Measurements from ENCODE around the gene TCAIM.
"Not testable (repeated sequence)": the region's sequence is repeated elsewhere in the genome, so short reads cannot be mapped to it uniquely, and the experiment has no call there.

Gene TCAIM

GRCh38 chr3:44348993-44349392 lies 10.4 kb downstream of the TCAIM start:
- no peak for DNase-seq

- no peak for DNase-seq
Observed at GRCh38 chr3:44353355-44353924, 14.9 kb downstream of the TCAIM start.

DNA sequence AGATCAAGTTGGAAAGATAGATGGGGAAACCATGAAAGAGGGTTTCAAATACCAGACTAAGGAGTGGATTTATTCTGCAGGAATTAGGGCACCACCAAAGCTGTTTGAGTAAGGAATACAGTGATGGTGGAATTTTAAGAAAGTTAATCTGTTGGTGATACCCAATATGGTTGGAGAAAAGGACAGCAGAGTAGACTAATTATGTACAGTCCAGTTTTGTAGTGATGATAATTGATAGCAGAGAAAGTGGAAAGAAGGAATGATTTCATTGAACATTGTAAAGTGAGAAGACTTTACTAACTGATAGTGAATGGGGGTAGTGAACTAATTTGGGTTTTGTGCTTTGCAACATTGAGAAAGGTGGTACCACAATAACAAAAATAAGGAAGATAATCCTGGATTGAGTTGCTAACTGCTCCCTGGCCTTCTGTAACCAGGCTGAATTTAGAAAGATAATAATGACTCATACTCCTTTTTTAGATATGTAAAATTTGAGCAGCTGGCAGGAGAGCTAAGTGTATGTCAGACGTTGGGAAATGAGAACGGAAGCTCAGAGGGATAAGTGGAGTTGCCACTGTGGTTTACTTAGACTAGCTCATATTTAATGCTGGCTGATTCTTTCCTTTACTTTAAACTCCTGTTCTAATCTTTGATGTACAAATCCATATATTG lies 16.9 kb downstream of the TCAIM start:
- DNase-seq, result no peak

DNA sequence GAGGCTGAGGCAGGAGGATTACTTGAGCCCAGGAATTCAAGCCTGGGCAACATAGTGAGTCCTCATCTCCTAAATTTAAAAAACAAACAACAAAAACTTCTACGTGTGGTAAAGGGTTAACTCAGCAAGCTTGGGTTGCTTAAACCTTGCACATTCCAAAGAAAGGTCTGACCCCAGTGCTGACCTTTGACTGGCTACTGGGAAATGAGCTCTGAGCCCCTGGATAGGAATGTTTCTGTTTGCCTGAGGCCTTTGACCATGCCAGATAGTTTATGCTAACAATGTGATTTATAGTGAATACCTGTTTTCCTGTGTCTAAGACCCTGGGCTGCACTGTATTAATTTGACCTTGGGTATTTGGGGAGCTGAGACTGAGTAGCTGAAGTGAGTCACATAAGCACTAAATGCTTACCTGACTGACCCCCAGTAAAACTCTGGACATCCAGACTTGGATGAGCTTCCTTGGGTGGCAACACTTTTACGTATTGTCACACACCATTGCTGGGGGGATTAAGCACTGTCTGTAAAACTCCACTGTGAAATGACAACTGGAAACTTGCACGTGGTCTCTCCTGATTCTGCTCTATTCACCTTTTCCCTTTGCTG lies 20.7 kb downstream of the TCAIM start:
- no peak for DNase-seq

GRCh38 chr3:44363591-44363990 lies 25.0 kb downstream of the TCAIM start:
- DNase-seq, result no peak

DNA sequence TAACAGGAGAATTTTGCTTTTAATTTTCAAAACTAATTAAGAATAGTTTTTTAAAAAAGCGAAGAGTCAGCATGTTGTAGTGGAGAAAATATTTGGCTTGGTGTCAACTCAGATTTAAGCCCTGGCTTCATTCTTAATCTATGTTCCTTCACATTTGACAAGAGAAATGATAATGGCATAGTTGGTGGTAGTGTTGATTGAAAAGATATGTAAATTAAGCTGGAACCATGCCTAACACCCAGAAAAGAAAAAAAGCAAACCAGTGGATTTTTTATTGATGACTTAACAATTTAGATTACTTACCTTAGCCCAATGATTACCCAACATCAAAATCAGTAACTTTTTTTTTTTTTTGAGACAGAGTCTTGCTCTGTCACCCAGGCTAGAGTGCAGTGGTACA lies 27.4 kb downstream of the TCAIM start:
- DNase-seq, result no peak

DNA sequence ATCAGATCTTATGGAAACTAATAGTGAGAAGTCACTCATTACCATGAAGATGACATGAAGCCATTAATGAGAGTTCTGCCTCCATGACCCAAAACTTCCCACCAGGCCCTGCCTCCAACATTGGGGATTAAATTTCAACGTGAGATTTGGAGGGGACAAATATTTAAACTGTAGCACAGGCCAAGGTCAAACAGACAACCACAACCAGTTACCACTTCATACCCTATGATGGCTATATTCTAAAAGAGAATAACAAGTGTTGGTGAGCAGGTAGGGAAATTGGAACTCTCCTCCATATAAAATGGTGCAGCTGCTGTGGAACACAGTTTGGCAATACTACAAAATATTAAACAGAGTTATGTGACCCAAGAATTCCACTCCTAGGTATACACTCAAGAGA lies 36.9 kb downstream of the TCAIM start:
- DNase-seq, result no peak

DNA sequence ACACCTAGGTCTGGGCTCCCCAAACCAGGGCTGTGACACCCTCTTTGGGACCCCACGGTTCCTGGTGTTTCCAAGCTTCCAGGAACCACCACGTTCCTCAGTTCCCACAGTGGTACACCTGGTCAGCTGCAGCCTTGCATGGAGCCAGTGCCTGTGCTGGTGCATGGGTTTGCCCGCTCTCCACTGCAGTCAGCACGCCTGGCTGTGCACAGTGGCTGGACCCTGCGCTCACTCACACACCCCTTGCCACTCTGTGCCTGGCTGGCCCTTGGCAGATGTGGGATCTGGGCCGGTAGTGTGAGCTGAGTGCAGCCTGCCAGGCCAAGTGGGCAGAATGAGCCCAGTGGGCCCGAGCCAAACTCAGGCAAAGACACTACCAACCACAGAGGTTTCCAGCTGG lies 48.8 kb downstream of the TCAIM start:
- no peak for DNase-seq

GRCh38 chr3:44392489-44392888 lies 53.9 kb downstream of the TCAIM start:
- DNase-seq, result no peak

DNA sequence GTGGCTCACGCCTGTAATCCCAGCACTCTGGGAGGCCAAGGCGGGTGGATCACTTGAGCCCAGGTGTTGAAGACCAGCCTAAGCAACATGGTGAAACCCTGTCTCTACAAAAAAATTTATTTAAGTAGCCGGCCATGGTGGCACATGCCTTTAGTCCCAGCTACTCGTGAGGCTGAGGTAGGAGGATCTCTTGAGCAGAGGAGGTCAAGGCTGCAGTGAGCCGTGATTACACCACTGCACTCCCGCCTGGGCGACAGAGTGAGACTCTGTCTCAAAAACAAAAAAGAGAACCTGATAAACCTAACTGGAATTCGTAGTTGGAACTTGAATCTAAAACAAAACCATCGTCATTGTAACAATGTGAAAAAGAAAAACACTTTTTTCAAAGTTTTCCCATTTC lies 57.1 kb downstream of the TCAIM start:
- no peak for DNase-seq

GRCh38 chr3:44396200-44397171 lies 57.9 kb downstream of the TCAIM start:
- DNase-seq, result no peak

DNA sequence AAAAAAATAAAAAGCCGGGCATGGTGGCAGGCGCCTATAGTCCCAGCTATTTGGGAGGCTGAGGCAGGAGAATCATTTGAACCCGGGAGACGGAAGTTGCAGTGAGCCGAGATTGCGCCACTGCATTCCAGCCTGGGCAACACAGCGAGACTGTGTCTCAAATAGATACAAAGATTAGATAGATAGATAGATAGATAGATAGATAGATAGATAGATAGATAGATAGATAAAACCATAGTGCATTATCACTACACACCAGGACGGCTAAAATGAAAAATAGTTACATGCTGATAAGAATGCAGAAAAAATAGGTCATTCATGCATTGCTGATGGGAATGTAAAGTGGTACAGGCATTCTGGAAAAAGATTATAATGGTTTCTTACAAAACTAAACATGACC lies 59.7 kb downstream of the TCAIM start:
- DNase-seq, result not testable (repeated sequence)

DNA sequence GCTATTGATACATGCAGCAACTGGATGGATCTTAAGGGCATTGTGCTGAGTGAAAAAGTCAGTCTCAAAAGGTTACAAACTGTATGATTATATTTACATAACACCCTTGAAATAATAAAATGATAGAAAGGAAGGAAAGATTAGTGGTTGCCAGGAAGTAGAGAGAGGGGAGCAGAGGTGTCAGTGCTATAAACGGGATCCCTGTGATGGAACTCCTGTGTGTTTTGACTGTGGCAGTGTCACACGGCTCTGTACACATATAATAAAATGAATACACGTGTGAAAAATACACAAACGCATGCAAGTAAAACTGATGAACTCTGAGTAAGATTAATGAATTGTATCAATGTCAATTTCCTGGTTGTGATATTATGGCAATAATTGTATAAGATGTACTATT lies 60.3 kb downstream of the TCAIM start:
- no peak for DNase-seq

GRCh38 chr3:44400771-44401170 lies 62.2 kb downstream of the TCAIM start:
- no peak for DNase-seq

DNA sequence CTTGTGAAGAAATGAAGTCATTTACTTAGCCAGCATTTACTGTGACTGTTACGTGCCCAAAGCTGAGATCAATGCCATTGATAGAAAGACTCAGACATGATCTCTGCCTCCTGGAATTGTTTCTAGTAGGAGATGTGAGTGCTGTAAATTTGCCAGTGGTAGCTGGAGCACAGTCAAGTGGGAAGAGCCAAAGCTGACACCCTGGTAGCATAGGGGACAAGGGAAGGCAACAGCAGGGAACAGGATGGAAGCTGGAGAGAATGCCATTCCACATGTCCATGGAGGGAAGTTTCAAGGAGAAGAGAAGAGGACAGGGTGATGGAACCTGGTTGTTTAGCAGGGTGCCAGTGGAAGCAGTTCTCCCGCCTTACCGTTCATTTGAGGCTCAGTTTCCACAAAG lies 64.0 kb downstream of the TCAIM start:
- no peak for DNase-seq

GRCh38 chr3:44409640-44410410 lies 71.3 kb downstream of the TCAIM start:
- no peak for DNase-seq

GRCh38 chr3:44411031-44411645 lies 72.6 kb downstream of the TCAIM start:
- DNase-seq, result no peak

DNA sequence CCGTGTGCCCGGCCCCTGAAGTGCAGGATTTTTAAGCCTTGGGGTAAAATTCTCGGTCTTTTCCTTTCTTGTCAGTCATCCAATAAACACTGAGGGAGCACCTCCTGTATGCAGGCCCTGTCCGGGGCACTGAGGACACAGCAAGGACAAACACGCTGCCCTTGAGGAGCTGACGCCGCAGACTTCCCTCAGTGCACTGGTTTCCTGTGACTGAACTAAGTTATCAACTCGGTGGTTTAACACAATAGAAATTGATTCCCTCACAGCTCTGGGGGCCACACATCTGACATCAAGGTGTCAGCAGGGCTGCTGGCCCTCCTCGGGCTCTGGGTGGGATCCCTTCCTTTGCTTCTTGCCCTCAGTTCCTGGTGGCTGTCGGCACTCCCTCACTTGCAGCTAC lies 73.8 kb downstream of the TCAIM start:
- no peak for DNase-seq

- DNase-seq, result no peak
Observed at GRCh38 chr3:44414517-44415090, 76.0 kb downstream of the TCAIM start.

GRCh38 chr3:44415421-44415820 lies 76.9 kb downstream of the TCAIM start:
- DNase-seq, result no peak

Data from activated CD4-positive, alpha-beta T cell treated with anti-CD3 and anti-CD28 coated beads for 1 hour (primary cell).